ENCODE data around the gene KATNB1.

The KATNB1 gene

DNA sequence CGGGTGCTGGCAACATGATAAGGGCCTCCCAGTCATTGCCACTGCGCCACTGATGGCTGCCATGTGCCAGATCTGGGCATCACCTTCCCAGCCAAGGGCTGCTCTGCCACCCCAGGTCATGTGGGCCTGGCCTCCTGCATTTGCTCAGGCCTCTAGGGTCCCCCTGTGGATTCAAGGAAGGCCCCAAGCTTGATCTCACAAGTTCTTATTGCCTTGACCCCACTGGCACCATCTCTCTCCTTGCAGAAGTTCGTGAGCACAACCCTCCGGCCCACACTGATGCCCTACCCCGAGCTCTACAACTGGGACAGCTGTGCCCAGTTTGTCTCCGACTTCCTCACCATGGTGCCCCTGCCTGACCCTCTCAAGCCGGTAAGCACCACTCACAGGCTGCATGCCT is 35.7 kb upstream of the KATNB1 start:
- FAIRE-seq (no peak), DNase-seq (ENCODE audit: insufficient read length, low spot score) (no peak)
- TF ChIP-seq PAX5 (IDR thresholded peaks at IDR 0.05; ENCODE audit: insufficient read depth, low read length, severe bottlenecking) = no peak
- TF ChIP-seq TAF1 (IDR thresholded peaks at IDR 0.05; ENCODE audit: low read depth, low read length) = no peak
- no peak for TF ChIP-seq POU2F2 (IDR thresholded peaks at IDR 0.05; ENCODE audit: low read depth, low read length)
- no peak for TF ChIP-seq POLR2AphosphoS5 (IDR thresholded peaks at IDR 0.05; ENCODE audit: low read depth, low read length)
- no peak for TF ChIP-seq SPI1 (IDR thresholded peaks at IDR 0.05; ENCODE audit: low read depth, low read length)
- TF ChIP-seq POLR2A (IDR thresholded peaks at IDR 0.05; ENCODE audit: low read depth, low read length) = no peak

- TF ChIP-seq PAX5 (IDR thresholded peaks at IDR 0.05; ENCODE audit: insufficient read depth, low read length, severe bottlenecking) (no peak), POLR2A (IDR thresholded peaks at IDR 0.05; ENCODE audit: low read depth, low read length) (no peak), POU2F2 (IDR thresholded peaks at IDR 0.05; ENCODE audit: low read depth, low read length) (no peak), SPI1 (IDR thresholded peaks at IDR 0.05; ENCODE audit: low read depth, low read length) (no peak), POLR2AphosphoS5 (IDR thresholded peaks at IDR 0.05; ENCODE audit: low read depth, low read length) (no peak), TAF1 (IDR thresholded peaks at IDR 0.05; ENCODE audit: low read depth, low read length) (no peak)
- DNase-seq (ENCODE audit: insufficient read length, low spot score) (no peak), FAIRE-seq (no peak)
These were observed 34.6 kb upstream of the KATNB1 start for GRCh38 chr16:57700781-57701551.

DNA sequence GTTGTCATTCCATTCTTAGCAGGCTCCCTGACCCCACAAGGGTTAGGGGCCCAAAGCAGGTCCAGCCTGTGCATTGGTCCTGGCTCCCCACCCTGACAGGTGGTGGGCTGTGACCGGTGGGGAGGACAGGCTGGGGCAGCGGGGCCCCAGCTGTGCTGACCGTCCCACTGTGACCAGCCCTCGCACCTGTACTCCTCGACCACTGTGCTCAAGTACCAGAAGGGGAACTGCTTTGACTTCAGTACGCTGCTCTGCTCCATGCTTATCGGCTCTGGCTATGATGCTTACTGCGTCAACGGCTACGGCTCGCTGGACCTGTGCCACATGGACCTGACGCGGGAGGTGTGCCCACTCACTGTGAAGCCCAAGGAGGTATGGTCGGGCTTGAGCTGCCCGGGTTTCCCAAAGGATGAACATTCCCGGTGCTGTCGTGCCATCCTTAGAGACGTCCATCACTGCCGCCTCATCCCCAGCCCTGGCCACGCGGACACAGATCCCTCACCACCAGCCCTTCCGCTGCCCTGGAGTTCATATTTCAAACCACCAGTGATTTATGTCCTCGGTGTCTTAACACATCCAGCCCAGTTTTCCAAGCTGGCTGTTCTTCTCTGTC is 33.7 kb upstream of the KATNB1 start:
- FAIRE-seq (no peak), DNase-seq (ENCODE audit: insufficient read length, low spot score) (no peak)
- TF ChIP-seq POU2F2 (IDR thresholded peaks at IDR 0.05; ENCODE audit: low read depth, low read length) (no peak), POLR2AphosphoS5 (IDR thresholded peaks at IDR 0.05; ENCODE audit: low read depth, low read length) (no peak), TAF1 (IDR thresholded peaks at IDR 0.05; ENCODE audit: low read depth, low read length) (no peak), POLR2A (IDR thresholded peaks at IDR 0.05; ENCODE audit: low read depth, low read length) (no peak), SPI1 (IDR thresholded peaks at IDR 0.05; ENCODE audit: low read depth, low read length) (no peak), PAX5 (IDR thresholded peaks at IDR 0.05; ENCODE audit: insufficient read depth, low read length, severe bottlenecking) (no peak)

DNA sequence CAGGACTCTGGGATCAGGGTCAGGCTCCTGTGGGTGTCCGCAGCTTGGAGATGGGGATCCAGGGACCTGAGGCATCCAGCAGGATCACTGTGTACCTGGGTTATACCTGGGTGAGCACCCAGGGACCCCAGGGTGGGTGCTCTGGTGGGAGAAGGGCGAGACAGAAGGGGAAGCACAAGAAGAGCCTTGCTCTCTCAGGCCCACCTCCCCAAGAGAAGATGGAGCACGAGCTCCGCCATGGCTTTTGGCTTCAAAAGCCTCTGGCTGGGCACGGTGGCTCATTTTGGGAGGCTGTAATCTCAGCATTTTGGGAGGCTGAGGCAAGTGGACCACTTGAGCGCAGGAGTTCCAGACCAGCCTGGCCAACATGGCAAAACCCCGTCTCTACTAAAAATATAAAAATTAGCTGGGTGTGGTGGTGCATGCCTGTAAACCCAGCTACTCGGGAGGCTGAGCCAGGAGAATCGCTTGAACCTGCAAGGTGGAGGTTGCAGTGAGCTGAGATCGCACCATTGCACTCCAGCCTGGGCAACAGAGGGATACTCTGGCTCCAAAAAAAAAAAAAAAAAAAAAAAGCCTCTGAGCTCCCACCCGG is 32.1 kb upstream of the KATNB1 start:
- no peak for DNase-seq (ENCODE audit: insufficient read length, low spot score)
- TF ChIP-seq POLR2A (IDR thresholded peaks at IDR 0.05; ENCODE audit: low read depth, low read length) (no peak), SPI1 (IDR thresholded peaks at IDR 0.05; ENCODE audit: low read depth, low read length) (no peak), PAX5 (IDR thresholded peaks at IDR 0.05; ENCODE audit: insufficient read depth, low read length, severe bottlenecking) (no peak), POU2F2 (IDR thresholded peaks at IDR 0.05; ENCODE audit: low read depth, low read length) (no peak)
- FAIRE-seq = no peak

GRCh38 chr16:57704011-57704904 is 31.3 kb upstream of the KATNB1 start:
- FAIRE-seq = no peak
- no peak for DNase-seq (ENCODE audit: insufficient read length, low spot score)
- TF ChIP-seq PAX5 (IDR thresholded peaks at IDR 0.05; ENCODE audit: insufficient read depth, low read length, severe bottlenecking) (no peak), TAF1 (IDR thresholded peaks at IDR 0.05; ENCODE audit: low read depth, low read length) (no peak), SPI1 (IDR thresholded peaks at IDR 0.05; ENCODE audit: low read depth, low read length) (no peak), POLR2AphosphoS5 (IDR thresholded peaks at IDR 0.05; ENCODE audit: low read depth, low read length) (no peak), POLR2A (IDR thresholded peaks at IDR 0.05; ENCODE audit: low read depth, low read length) (no peak), POU2F2 (IDR thresholded peaks at IDR 0.05; ENCODE audit: low read depth, low read length) (no peak)

DNA sequence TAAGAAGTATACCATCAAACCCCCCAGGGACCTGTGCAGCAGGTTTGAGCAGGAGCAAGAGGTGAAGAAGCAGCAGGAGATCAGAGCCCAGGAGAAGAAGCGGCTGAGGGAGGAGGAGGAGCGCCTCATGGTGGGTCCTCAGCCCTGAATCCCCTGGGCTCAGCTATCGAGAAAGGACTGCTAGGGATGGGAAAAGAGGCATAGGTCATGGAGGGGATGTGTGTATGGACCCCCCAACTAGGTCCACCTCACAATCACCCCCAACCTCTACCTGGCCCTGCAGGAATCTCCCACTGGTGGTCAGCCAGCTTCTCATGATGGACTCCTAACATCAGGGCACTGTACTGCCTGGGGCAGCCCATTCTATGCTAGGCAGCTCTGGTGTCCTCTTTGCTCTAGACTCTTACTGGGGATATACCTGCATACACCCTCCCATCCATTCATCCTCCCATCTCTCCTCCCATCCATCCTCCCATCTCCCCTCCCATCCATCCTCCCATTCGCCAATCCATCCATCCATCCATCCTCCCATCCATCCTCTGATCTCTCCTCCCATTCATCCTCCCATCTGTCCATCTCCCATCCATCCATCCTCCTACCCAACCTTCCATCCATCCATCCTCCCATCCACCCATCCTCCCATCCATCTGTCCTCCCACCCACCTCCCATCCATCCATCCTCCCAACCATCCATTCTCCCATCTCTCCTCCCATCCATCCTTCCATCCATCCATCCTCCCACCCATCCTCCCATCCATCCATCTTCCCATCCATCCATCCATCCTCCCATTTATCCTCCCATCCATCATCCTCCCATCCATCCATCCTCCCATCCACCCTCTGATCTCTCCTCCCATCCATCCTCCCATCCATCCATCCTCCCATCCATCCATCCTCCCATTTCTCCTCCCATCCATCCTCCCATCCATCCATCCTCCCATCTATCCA is 30.4 kb upstream of the KATNB1 start:
- no peak for DNase-seq (ENCODE audit: insufficient read length, low spot score)
- FAIRE-seq = no peak
- TF ChIP-seq POLR2A (IDR thresholded peaks at IDR 0.05; ENCODE audit: low read depth, low read length) (no peak), TAF1 (IDR thresholded peaks at IDR 0.05; ENCODE audit: low read depth, low read length) (no peak), POU2F2 (IDR thresholded peaks at IDR 0.05; ENCODE audit: low read depth, low read length) (no peak), PAX5 (IDR thresholded peaks at IDR 0.05; ENCODE audit: insufficient read depth, low read length, severe bottlenecking) (no peak)

DNA sequence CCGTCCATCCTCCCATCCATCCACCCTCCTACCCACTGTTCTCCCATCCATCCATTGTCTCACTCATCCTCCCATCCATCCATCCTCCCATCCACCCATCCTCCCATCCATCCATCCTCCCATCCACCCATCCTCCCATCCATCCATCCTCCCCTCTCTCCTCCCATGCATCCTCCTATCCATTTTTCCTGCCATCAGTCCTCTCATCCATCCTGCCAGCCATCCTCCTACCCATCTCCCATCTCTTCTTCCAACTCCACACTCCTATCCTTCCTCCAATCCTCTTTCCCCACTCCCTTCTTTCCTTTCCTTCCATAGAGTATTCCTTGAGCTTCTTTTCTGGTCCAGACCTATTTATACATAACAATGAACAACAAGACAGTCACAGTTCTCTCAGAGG is 28.9 kb upstream of the KATNB1 start:
- FAIRE-seq = no peak
- TF ChIP-seq TAF1 (IDR thresholded peaks at IDR 0.05; ENCODE audit: low read depth, low read length) (no peak), SPI1 (IDR thresholded peaks at IDR 0.05; ENCODE audit: low read depth, low read length) (no peak), POLR2A (IDR thresholded peaks at IDR 0.05; ENCODE audit: low read depth, low read length) (no peak), PAX5 (IDR thresholded peaks at IDR 0.05; ENCODE audit: insufficient read depth, low read length, severe bottlenecking) (no peak), POU2F2 (IDR thresholded peaks at IDR 0.05; ENCODE audit: low read depth, low read length) (no peak), POLR2AphosphoS5 (IDR thresholded peaks at IDR 0.05; ENCODE audit: low read depth, low read length) (no peak)
- no peak for DNase-seq (ENCODE audit: insufficient read length, low spot score)

GRCh38 chr16:57707331-57707730 is 28.2 kb upstream of the KATNB1 start:
- DNase-seq (ENCODE audit: insufficient read length, low spot score) = no peak
- TF ChIP-seq SPI1 (IDR thresholded peaks at IDR 0.05; ENCODE audit: low read depth, low read length) (no peak), POU2F2 (IDR thresholded peaks at IDR 0.05; ENCODE audit: low read depth, low read length) (no peak), PAX5 (IDR thresholded peaks at IDR 0.05; ENCODE audit: insufficient read depth, low read length, severe bottlenecking) (no peak), POLR2AphosphoS5 (IDR thresholded peaks at IDR 0.05; ENCODE audit: low read depth, low read length) (no peak), POLR2A (IDR thresholded peaks at IDR 0.05; ENCODE audit: low read depth, low read length) (no peak), TAF1 (IDR thresholded peaks at IDR 0.05; ENCODE audit: low read depth, low read length) (no peak)
- FAIRE-seq = no peak

Data from GM12891 (cell line).